ENCODE results near the gene CC2D1B.

Gene CC2D1B

DNA sequence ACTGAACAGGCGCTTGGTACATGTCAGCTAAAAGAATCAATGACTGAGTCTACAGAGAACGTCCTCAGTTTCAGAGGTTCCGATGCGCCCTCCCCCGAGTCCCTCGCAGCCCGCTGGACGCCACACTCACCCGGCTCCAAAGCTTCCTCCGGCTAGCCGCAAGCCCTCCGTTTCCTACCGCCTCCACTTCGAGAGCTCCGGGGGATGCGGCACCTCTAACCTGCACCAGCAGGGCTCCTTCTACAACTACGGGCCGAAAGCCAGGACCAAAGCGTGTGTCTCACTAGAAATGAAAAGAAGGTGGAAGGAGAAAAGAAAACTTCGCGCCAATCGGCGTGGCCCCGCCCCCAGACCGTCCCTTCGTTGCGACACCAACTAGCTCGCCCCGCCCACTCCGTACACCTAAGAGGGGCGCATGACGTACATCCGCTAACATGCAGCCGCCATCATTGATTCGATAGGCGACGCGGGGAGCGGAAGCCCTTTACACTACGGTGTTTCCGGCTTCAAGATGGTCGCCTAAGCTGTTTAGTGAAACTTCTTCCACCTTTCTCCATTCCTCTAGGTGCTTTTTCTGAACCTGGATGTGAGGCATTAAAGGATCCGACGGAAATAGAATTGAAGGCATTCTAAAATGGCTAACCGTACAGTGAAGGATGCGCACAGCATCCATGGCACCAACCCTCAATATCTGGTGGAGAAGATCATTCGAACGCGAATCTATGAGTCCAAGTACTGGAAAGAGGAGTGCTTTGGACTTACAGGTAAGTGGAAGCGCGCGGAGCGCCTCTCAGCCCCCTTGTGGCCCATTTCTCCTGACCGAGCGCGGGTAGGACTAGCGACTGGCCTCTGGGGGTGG lies 38.3 kb upstream of the CC2D1B start, which contains the start of the genes ORC1 and PRPF38A:
ORC1 (minus strand) TSS at position 308 of the 859 bp plus-strand sequence. CDS start 2,200 bp downstream, outside the sequence.
PRPF38A (plus strand) TSS at position 487 of the 859 bp plus-strand sequence; CDS start at position 635, 148 bp downstream.
- H3K36me3 ChIP-seq (ENCODE audit: control insufficient read depth, insufficient read depth, low read length): peaks cover 6% of the 10 kb centered on the region
- peak; percentile 94 for DNase-seq (ENCODE audit: extremely low read depth, insufficient read length)
- TF ChIP-seq, protein P1, sequence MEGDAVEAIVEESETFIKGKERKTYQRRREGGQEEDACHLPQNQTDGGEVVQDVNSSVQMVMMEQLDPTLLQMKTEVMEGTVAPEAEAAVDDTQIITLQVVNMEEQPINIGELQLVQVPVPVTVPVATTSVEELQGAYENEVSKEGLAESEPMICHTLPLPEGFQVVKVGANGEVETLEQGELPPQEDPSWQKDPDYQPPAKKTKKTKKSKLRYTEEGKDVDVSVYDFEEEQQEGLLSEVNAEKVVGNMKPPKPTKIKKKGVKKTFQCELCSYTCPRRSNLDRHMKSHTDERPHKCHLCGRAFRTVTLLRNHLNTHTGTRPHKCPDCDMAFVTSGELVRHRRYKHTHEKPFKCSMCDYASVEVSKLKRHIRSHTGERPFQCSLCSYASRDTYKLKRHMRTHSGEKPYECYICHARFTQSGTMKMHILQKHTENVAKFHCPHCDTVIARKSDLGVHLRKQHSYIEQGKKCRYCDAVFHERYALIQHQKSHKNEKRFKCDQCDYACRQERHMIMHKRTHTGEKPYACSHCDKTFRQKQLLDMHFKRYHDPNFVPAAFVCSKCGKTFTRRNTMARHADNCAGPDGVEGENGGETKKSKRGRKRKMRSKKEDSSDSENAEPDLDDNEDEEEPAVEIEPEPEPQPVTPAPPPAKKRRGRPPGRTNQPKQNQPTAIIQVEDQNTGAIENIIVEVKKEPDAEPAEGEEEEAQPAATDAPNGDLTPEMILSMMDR (IDR thresholded peaks at IDR 0.05; ENCODE audit: insufficient read depth, low read length, poor library complexity, severe bottlenecking): peak; percentile 49
- H3K27me3 ChIP-seq (replicated peaks; ENCODE audit: control insufficient read depth, insufficient read depth, low read length): no peaks in the 10 kb centered on the region
- H3K4me3 ChIP-seq (replicated peaks; ENCODE audit: low read depth, low read length): peak within 1 kb of the TSS; percentile 96

DNA sequence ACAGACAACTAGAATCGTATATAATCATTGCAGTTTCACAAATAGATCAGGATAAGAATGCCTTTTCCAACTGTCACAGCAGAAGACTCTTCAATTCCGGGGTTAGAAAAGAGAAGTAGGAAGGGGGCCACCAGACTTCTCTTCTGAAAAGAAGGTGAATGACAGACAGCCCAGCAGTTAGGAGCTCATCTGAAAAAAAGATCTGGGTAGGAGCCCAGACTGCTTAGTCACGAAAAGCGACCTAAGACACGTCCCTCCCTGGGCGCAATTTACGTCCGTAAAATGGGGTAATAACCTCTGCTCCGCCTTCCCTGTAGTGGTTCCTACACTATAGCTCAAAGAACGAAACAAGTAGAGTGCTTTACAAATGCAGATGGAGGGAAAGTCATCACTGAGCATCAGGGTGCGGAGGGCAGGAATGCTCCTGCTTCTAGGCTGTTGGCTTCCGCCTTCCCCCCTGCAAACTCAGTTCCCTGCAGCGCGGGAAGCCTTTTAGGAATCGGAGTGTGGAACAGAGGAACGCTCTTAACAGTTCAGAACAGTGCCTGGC lies 37.6 kb upstream of the CC2D1B start:
- peak overlapping the region; percentile 96 for H3K4me3 ChIP-seq (replicated peaks; ENCODE audit: low read depth, low read length)
- H3K27me3 ChIP-seq (replicated peaks; ENCODE audit: control insufficient read depth, insufficient read depth, low read length): no peaks in the 10 kb centered on the region
- H3K36me3 ChIP-seq (ENCODE audit: control insufficient read depth, insufficient read depth, low read length): peaks cover 6% of the 10 kb centered on the region
- no peak for DNase-seq (ENCODE audit: extremely low read depth, insufficient read length)
- TF ChIP-seq, protein P1 (IDR thresholded peaks at IDR 0.05; ENCODE audit: insufficient read depth, low read length, poor library complexity, severe bottlenecking): no peak

DNA sequence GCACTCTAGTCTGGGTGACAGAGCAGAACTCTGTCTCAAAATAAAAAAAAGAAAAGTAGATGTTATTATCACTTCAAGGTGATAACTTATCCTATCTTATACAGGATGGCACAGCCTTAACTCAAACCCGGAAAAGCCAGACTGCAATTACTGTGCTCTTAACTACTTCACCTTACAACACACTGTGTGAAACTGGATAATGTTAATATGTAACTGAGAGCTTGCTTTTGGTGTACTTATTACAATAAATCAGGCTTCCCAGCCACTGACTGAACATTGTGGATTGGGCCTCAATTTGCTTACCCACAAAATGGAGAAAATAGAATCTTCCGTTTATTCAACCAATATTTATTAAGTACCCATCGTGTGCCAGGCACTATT lies 36.8 kb upstream of the CC2D1B start:
- no peak for DNase-seq (ENCODE audit: extremely low read depth, insufficient read length)
- TF ChIP-seq, protein P1 (IDR thresholded peaks at IDR 0.05; ENCODE audit: insufficient read depth, low read length, poor library complexity, severe bottlenecking): no peak
- Histone ChIP-seq H3K4me3 (replicated peaks; ENCODE audit: low read depth, low read length) (peak overlapping the region; percentile 96), H3K27me3 (replicated peaks; ENCODE audit: control insufficient read depth, insufficient read depth, low read length) (no peaks in the 10 kb centered on the region), H3K36me3 (ENCODE audit: control insufficient read depth, insufficient read depth, low read length) (peaks cover 3% of the 10 kb centered on the region)

DNA sequence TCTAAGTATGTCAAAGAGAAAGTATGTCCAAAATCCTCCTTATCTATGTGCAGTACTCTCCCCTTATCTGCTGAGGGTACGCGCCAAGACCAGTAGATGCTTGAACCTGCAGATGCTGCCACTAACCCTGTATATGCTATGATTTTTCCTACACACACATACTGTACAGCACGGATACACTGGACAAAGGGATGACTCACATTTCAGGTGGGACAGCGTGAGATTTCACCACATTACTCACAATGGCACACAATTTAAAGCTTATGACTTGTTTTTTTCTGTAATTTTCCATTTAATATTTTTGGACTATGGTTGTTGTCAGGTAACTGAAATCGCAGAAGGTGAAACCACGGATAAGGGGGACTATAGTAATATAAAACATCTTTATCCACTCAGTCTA lies 34.1 kb upstream of the CC2D1B start:
- TF ChIP-seq, protein P1 (IDR thresholded peaks at IDR 0.05; ENCODE audit: insufficient read depth, low read length, poor library complexity, severe bottlenecking): no peak
- Histone ChIP-seq H3K4me3 (replicated peaks; ENCODE audit: low read depth, low read length) (no peak overlapping the region), H3K36me3 (ENCODE audit: control insufficient read depth, insufficient read depth, low read length) (peaks cover 6% of the 10 kb centered on the region), H3K27me3 (replicated peaks; ENCODE audit: control insufficient read depth, insufficient read depth, low read length) (no peaks in the 10 kb centered on the region)
- no peak for DNase-seq (ENCODE audit: extremely low read depth, insufficient read length)

DNA sequence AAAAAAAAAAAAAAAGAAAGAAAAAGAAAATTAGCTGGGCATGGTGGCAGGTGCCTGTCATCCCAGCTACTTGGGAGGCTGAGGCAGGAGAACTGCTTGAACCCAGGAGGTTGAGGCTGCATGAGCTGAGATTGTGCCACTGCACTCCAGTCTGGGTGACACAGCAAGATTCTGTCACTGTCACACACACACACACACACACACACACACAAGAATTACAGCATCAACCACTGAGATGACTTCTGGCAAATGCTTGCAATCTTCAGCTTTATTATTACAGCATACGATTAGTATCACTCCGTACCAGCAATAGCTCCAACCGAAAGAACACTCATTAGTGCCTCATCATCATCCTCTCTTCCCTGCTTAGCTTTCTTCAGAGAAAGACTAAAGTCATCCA lies 33.6 kb upstream of the CC2D1B start:
- no peak overlapping the region for H3K4me3 ChIP-seq (replicated peaks; ENCODE audit: low read depth, low read length)
- no peak for DNase-seq (ENCODE audit: extremely low read depth, insufficient read length)
- H3K27me3 ChIP-seq (replicated peaks; ENCODE audit: control insufficient read depth, insufficient read depth, low read length): no peaks in the 10 kb centered on the region
- peaks cover 6% of the 10 kb centered on the region for H3K36me3 ChIP-seq (ENCODE audit: control insufficient read depth, insufficient read depth, low read length)
- TF ChIP-seq, protein P1 (IDR thresholded peaks at IDR 0.05; ENCODE audit: insufficient read depth, low read length, poor library complexity, severe bottlenecking): no peak

All from GM06990 (cell line).